Rectal smooth muscle tissue (tissue), 1 donor: ENCODE measurements around the gene KRTAP4-12.
"Not testable (repeated sequence)": the region's sequence is repeated elsewhere in the genome, so short reads cannot be mapped to it uniquely, and the experiment has no call there.

Experiments used
- H3K27ac ChIP-seq: one replicate; pipeline ENCODE4 v1.7.0; 2013; ENCODE audit warnings: low read depth, low read length, inconsistent platforms
- H3K27me3 ChIP-seq: one replicate; pipeline ENCODE4 v1.7.0; 2013; ENCODE audit warnings: low read length; ENCODE audit not compliant: control insufficient read depth, insufficient read depth
- H3K36me3 ChIP-seq: one replicate; pipeline ENCODE4 v1.7.0; 2013; ENCODE audit warnings: low read length; ENCODE audit not compliant: control insufficient read depth, insufficient read depth
- H3K4me1 ChIP-seq: one replicate; pipeline ENCODE4 v1.7.0; 2013; ENCODE audit warnings: low read length; ENCODE audit not compliant: control insufficient read depth, insufficient read depth
- H3K4me3 ChIP-seq: one replicate; pipeline ENCODE4 v1.7.0; 2013; ENCODE audit warnings: low read length
- H3K9ac ChIP-seq: one replicate; pipeline ENCODE4 v1.7.0; 2013; ENCODE audit warnings: low read length

The KRTAP4-12 gene

GRCh38 chr17:41119696-41120690 lies 4.0 kb downstream of the KRTAP4-12 start:
- H3K27ac ChIP-seq: not testable (repeated sequence)

GRCh38 chr17:41118721-41119120 lies 5.3 kb downstream of the KRTAP4-12 start:
- no peak overlapping the region for H3K4me3 ChIP-seq
- H3K27ac ChIP-seq: no peak overlapping the region
- H3K27me3 ChIP-seq: no peaks in the 10 kb centered on the region
- no peaks in the 10 kb centered on the region for H3K4me1 ChIP-seq
- no peaks in the 10 kb centered on the region for H3K36me3 ChIP-seq
- H3K9ac ChIP-seq: no peak overlapping the region

More at GRCh38 chr17:41119696-41120690, 4.0 kb downstream of the KRTAP4-12 start:
- H3K9ac ChIP-seq, H3K27me3 ChIP-seq, H3K36me3 ChIP-seq, H3K4me1 ChIP-seq, H3K4me3 ChIP-seq: not testable (repeated sequence)

GRCh38 chr17:41117846-41118386 lies 6.1 kb downstream of the KRTAP4-12 start, which contains the start of gene KRTAP4-11:
Gene KRTAP4-11 (minus strand): TSS chr17:41118373. CDS start chr17:41118315, 58 bp downstream.
- H3K4me1 ChIP-seq, H3K9ac ChIP-seq, H3K27ac ChIP-seq, H3K36me3 ChIP-seq, H3K4me3 ChIP-seq, H3K27me3 ChIP-seq: not testable (repeated sequence)

- Histone ChIP-seq H3K27ac (no peak overlapping the region), H3K4me3 (no peak overlapping the region), H3K36me3 (no peaks in the 10 kb centered on the region)
Measured at GRCh38 chr17:41116297-41116696, 7.7 kb downstream of the KRTAP4-12 start.

GRCh38 chr17:41111151-41111885 lies 12.7 kb downstream of the KRTAP4-12 start:
- Histone ChIP-seq H3K9ac (no peak overlapping the region), H3K4me1 (no peaks in the 10 kb centered on the region), H3K4me3 (no peak overlapping the region), H3K27me3 (peaks cover 2% of the 10 kb centered on the region), H3K36me3 (no peaks in the 10 kb centered on the region), H3K27ac (no peak overlapping the region)

More at GRCh38 chr17:41116297-41116696, 7.7 kb downstream of the KRTAP4-12 start:
- H3K4me1 ChIP-seq: no peaks in the 10 kb centered on the region
- no peaks in the 10 kb centered on the region for H3K27me3 ChIP-seq
- H3K9ac ChIP-seq: no peak overlapping the region

GRCh38 chr17:41108728-41109386 lies 15.1 kb downstream of the KRTAP4-12 start:
- not testable (repeated sequence) for H3K27ac ChIP-seq

GRCh38 chr17:41107941-41108450 lies 16.0 kb downstream of the KRTAP4-12 start:
- H3K36me3 ChIP-seq: no peaks in the 10 kb centered on the region
- H3K27me3 ChIP-seq: peaks cover 2% of the 10 kb centered on the region
- H3K4me3 ChIP-seq: no peak overlapping the region
- no peaks in the 10 kb centered on the region for H3K4me1 ChIP-seq
- no peak overlapping the region for H3K27ac ChIP-seq
- H3K9ac ChIP-seq: no peak overlapping the region

More at GRCh38 chr17:41108728-41109386, 15.1 kb downstream of the KRTAP4-12 start:
- not testable (repeated sequence) for H3K27me3 ChIP-seq, H3K36me3 ChIP-seq, H3K4me3 ChIP-seq, H3K9ac ChIP-seq, H3K4me1 ChIP-seq

GRCh38 chr17:41105347-41105746 lies 18.6 kb downstream of the KRTAP4-12 start, which contains the start of gene KRTAP4-9:
Gene KRTAP4-9 (plus strand): TSS chr17:41105389. CDS start chr17:41105389, 0 bp downstream.
- not testable (repeated sequence) for H3K4me3 ChIP-seq, H3K9ac ChIP-seq, H3K4me1 ChIP-seq, H3K27me3 ChIP-seq, H3K27ac ChIP-seq, H3K36me3 ChIP-seq

- not testable (repeated sequence) for H3K36me3 ChIP-seq, H3K9ac ChIP-seq, H3K4me3 ChIP-seq, H3K27ac ChIP-seq, H3K27me3 ChIP-seq, H3K4me1 ChIP-seq
Measured at GRCh38 chr17:41104386-41105038, 19.5 kb downstream of the KRTAP4-12 start.

- Histone ChIP-seq H3K4me1 (no peaks in the 10 kb centered on the region), H3K36me3 (no peaks in the 10 kb centered on the region), H3K27ac (no peak overlapping the region), H3K4me3 (no peak overlapping the region), H3K27me3 (peaks cover 2% of the 10 kb centered on the region), H3K9ac (no peak overlapping the region)
Measured at GRCh38 chr17:41103896-41104295, 20.1 kb downstream of the KRTAP4-12 start.

GRCh38 chr17:41101586-41102259 lies 22.3 kb downstream of the KRTAP4-12 start, which contains the start of gene KRTAP4-16:
Gene KRTAP4-16 (minus strand): TSS chr17:41102209. CDS start chr17:41102209, 0 bp downstream.
- Histone ChIP-seq H3K4me1 (no peaks in the 10 kb centered on the region), H3K27ac (no peak within 1 kb of the TSS), H3K4me3 (no peak within 1 kb of the TSS), H3K9ac (no peak within 1 kb of the TSS), H3K36me3 (no peaks in the 10 kb centered on the region), H3K27me3 (no peaks in the 10 kb centered on the region)
